GM12872 (cell line): Measurements from ENCODE around the gene FGD3.

Experiments used
- TF ChIP-seq, protein P1 (sequence below): IDR thresholded peaks from 3 replicates; pipeline ENCODE4 v1.5.1; 2011; ENCODE audit warnings: low read depth, mild to moderate bottlenecking, low read length, moderate library complexity; ENCODE audit not compliant: insufficient read depth

Gene FGD3

DNA sequence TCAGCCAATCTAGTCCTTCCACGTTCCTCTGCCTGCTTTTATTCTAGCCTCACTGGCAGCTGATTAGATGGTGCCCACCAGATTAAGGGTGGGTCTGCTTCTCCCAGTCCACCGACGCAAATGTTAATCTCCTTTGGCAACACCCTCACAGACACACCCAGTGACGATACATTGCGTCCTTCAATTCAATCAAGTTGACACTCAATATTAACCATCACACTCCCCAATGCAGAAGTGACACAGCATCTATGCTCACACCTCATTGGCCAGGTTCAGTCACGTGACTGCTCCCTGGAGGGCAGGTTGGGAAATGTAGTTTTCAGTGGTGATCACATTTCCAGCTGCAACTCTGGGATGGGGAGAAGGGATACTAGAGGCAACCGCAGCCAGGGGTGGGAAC, 124.1 kb downstream of the FGD3 start:
- TF ChIP-seq, protein P1, sequence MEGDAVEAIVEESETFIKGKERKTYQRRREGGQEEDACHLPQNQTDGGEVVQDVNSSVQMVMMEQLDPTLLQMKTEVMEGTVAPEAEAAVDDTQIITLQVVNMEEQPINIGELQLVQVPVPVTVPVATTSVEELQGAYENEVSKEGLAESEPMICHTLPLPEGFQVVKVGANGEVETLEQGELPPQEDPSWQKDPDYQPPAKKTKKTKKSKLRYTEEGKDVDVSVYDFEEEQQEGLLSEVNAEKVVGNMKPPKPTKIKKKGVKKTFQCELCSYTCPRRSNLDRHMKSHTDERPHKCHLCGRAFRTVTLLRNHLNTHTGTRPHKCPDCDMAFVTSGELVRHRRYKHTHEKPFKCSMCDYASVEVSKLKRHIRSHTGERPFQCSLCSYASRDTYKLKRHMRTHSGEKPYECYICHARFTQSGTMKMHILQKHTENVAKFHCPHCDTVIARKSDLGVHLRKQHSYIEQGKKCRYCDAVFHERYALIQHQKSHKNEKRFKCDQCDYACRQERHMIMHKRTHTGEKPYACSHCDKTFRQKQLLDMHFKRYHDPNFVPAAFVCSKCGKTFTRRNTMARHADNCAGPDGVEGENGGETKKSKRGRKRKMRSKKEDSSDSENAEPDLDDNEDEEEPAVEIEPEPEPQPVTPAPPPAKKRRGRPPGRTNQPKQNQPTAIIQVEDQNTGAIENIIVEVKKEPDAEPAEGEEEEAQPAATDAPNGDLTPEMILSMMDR, result no peak

DNA sequence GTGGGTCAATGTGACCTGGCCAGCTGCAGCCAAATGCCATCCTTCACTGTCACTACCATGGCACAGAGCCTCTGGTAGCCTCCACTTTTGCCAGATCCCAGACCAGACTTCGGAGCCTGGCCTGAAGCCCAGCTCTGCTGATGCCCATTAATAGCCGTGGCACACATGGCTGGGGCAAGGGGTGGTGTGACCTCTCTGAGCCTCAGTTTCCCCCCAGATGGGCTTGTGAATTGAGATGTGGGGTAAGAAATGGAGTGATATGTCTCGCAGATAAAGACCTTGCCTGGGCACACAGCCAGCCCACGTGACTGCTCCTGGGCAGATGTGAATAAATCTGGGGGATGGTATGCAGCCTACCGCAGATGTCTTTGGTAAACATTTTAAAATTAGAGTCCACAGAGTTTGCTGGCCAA, 125.1 kb downstream of the FGD3 start:
- TF ChIP-seq, protein P1, result no peak

DNA sequence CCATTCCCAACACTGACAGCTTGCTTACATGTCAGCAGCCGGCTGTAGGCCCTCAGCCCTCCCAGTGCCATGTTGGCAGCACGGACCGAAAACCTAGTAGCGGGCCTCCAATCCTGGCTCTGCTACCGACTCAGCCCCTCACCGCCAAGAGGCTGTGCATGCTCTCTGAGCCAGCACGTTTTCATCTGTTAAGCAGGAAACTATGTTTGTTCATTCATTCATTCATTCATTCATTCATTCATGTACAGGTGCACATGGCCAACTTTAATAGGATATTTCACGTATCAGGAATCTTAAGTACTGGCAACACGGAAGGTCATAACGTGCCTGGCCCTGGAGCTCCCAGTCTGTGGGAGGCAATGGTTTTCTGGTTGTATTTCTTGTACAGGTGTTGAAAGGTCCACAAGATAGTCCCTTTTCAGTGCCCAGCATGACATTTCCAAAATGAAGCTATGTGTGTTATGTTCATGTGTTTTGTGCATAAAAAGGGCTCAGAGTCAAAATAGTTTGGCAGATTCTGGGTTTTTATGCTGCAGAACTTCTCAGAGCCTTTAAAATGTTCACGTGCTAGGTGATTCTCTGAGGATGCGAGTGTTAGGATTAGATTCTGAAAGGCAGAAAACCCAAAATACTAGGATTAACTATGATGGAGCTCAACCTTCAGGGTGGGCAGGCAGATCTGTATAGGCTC, 128.9 kb downstream of the FGD3 start:
- TF ChIP-seq, protein P1, result no peak

DNA sequence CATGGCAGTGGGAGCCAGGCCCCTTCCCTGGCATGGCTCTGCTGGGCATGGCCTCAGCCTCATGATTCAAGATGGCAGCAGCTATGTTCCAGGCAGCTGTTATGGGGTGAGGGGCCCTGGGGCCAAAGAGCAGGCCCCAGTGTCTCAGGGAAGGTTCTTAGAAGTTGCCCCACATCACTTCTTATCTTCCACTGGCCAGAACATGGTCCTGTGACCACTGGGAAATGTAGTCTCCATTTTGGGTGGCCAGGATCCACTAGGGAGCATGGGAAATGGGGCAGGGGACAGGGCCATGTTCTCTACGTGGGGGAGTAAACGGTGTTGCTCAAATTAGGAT, 129.4 kb downstream of the FGD3 start:
- TF ChIP-seq, protein P1, result no peak

DNA sequence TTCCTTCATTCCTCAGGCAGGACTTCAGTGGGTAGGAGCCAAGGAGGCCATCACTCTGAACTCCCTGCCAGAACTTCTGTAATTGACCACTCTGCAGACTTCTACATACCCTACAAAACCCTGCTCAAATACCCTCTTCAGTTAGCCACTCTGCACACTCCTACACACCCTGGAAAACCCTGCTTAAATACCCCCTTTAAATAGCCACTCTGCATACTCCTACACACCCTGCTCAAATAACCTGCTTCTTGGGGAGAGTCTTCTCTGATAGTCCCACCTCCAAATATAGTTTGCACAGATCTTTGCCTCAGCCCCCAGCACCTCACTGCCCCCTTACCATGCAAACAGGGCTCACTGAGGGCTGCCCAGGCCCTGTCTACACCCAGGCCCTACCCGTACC, 130.0 kb downstream of the FGD3 start:
- TF ChIP-seq, protein P1, result no peak

DNA sequence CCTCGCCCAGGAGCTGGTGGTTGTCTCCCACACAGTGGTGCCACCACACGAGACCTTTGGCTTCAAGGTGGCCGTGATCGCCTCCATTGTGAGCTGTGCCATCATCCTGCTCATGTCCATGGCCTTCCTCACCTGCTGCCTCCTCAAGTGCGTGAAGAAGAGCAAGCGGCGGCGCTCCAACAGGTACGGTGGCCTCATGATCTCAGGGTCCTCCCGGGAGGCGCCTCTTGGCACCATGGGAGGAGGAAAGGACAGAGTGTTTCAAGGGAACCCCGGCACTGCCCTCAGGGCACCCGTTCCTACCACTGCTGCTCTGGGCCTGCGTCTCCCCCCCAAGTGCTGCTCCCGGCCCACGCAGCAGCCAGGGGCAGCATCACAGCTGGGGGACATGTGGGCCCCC, 130.5 kb downstream of the FGD3 start:
- TF ChIP-seq, protein P1, result no peak

DNA sequence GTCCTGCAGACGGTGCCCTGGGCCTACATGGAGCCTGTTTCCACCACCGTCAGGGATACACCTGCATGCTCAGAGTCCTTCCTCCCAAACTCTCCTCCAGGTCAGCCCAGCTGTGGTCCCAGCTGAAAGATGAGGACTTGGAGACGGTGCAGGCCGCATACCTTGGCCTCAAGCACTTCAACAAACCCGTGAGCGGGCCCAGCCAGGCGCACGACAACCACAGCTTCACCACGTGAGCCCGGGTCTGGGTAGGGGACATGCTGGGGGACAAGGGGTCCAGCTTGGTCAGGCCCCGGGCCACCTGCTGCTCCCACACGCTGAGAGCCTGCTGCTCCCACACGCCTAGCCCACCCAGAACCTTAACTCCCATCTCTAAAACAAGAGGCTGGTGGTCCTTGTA, 132.0 kb downstream of the FGD3 start:
- TF ChIP-seq, protein P1, result no peak
